CD4-positive, alpha-beta T cell treated with Interleukin-4 for 1 hour (primary cell): ENCODE data around the gene TP53.

ENCODE experiments used
- DNase-seq, 2 donors: peaks; one replicate each; pipeline ENCODE4 v3.0.0-alpha.2; 2020 to 2022

TP53 gene

GRCh38 chr17:7706631-7707354 is 19.5 kb upstream of the TP53 start:
- DNase-seq: no peak

DNA sequence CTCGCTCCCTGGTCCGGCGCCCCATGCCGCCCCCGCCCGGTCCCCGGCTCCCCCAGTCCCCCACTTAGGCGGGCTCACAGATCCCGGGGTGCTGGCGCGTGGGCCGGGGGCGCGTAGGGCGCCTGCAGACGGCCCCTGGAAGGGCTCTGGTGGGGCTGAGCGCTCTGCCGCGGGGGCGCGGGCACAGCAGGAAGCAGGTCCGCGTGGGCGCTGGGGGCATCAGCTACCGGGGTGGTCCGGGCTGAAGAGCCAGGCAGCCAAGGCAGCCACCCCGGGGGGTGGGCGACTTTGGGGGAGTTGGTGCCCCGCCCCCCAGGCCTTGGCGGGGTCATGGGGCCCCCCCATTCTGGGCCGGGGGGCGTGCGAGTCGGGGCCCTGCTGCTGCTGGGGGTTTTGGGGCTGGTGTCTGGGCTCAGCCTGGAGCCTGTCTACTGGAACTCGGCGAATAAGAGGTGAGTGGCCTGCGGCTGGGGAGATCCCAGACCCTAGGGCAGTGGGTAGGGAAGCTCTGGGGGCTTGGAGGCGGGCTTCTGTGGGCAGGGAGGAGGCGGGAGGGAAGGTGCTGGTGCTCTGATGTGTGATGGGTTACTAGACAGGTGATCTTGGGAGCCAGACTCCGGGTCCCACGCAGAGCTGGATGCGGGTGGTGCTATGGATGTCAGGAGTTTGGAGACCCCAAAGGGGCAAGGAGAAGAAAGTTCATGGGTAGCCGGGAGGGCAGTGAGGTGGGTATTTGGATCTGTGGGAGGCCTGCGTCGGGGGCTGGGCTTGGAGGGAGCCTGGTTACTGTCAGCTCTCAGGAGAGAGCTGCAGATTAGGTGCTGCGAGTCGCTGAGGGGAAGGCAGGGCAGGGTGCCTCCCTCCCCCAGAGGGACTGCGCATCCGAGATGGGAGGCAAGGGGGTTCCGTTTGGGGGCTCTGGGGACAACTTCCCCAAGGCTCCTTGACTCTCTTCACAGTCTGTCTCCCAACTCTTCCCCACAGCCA is 18.3 kb upstream of the TP53 start:
- DNase-seq: no peak

DNA sequence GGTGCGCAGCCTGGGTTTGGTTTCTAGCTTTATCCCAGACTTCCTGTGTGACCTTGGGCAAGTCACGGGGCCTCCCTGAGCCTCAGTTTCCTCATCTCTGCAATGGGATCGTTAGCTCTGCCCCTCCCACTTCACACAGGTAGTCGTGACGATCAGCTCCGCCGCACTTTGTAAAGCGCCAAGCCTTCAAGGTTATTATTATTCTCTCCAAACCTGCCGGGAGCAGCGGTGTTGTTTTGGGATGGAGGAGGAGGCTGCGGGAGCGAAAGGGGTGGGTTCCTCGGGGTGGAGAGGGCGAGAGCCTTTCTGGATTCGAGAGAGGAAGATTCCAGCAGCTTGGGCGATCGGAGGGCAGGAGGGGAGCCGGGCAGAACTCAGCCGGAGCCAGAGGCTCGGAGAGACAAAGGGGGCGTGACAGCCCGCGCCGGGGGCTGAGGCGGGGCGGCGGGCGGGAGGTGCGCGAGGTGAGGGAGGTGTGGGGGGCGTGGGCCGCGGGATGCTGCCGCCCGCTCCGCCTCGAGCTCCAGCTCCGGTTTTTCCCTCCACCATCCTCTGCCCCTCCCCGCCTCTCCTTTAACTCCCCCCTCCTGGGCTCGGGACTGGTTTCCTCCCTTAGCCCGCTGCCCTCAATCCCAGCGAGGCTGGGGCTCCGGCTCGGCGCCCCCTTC is 17.4 kb upstream of the TP53 start, which contains the start of gene EFNB3:
EFNB3 (plus strand) TSS at position 602 of the 668 bp plus-strand sequence. CDS start 397 bp downstream, outside the sequence.
- DNase-seq: no peak

GRCh38 chr17:7703584-7704479 is 16.5 kb upstream of the TP53 start:
- no peak for DNase-seq

DNA sequence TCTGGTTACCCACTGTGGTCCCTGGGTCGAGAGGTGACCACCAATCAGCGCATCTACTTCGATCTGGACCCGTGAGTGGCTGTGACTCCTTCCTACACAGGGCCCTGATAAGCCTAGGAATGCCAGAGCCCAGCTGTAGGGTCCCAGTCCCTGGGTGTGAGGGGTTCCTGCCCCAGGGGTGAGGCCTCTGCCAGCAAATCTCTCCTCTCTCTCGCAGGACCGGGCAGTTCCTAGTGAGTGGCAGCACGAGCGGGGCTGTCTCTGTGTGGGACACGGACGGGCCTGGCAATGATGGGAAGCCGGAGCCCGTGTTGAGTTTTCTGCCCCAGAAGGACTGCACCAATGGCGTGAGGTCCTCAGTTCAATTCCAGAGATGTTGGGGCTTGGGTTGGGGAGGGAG is 15.5 kb upstream of the TP53 start:
- no peak for DNase-seq

- no peak for DNase-seq
These were observed 14.4 kb upstream of the TP53 start for GRCh38 chr17:7701681-7702080.

DNA sequence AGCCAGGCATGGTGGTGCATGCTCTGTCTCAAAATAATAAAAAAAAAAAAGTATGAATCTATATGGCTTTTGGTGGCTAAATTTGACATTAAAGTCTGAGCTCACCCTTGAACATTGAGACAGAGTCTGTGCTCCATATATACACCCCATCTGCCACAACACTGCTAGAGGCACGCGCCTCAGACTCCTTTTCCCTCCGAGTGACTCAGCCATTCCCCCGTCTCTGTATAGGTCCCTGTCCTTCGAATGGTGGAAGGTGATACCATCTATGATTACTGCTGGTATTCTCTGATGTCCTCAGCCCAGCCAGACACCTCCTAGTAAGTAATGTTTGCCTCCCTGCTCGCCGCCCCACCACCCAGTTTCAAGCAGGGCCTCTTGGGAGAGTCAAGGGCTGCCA is 13.2 kb upstream of the TP53 start:
- DNase-seq: no peak

- no peak for DNase-seq
These were observed 10.7 kb upstream of the TP53 start for GRCh38 chr17:7697828-7698588.

- DNase-seq: no peak
These were observed 8.3 kb upstream of the TP53 start for GRCh38 chr17:7695586-7695985.

- DNase-seq: no peak
These were observed 1.6 kb upstream of the TP53 start for GRCh38 chr17:7688808-7689316.

GRCh38 chr17:7687908-7688807 is 868 bp upstream of the TP53 start, which contains the start of gene WRAP53:
Gene WRAP53, plus strand, starts transcription at chr17:7688477. Its CDS starts 172 bp downstream, at chr17:7688649.
- peak; percentile 97 to 98 for DNase-seq

DNA sequence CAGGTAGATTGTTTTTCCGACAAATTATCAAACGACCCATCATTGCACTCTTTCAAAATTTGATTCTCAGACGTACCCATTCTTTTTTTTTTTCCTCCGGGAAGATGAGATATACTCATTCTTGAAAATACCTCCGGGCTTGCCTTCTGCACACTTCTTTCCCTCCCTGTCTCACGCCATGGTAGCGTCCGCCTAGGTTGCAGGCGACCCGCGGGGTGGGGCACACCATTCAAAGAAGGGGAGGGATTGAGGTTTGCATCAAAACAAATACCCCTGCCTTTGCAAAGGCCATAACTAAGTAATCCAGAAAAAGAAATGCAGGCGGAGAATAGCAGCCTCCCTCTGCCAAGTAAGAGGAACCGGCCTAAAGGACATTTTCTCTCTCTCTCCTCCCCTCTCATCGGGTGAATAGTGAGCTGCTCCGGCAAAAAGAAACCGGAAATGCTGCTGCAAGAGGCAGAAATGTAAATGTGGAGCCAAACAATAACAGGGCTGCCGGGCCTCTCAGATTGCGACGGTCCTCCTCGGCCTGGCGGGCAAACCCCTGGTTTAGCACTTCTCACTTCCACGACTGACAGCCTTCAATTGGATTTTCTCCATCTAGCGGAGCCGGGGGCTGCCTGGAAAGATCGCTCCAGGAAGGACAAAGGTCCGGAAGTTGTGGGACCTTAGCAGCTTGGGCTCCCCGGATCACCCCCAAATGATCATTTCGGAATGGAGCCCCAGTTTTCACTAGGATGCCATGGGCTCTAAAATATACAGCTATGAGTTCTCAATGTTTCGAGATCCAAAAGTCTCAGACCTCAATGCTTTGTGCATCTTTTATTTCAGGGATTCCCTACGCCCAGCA is 843 bp downstream of the TP53 start:
- peak; percentile 75 to 88 for DNase-seq

DNA sequence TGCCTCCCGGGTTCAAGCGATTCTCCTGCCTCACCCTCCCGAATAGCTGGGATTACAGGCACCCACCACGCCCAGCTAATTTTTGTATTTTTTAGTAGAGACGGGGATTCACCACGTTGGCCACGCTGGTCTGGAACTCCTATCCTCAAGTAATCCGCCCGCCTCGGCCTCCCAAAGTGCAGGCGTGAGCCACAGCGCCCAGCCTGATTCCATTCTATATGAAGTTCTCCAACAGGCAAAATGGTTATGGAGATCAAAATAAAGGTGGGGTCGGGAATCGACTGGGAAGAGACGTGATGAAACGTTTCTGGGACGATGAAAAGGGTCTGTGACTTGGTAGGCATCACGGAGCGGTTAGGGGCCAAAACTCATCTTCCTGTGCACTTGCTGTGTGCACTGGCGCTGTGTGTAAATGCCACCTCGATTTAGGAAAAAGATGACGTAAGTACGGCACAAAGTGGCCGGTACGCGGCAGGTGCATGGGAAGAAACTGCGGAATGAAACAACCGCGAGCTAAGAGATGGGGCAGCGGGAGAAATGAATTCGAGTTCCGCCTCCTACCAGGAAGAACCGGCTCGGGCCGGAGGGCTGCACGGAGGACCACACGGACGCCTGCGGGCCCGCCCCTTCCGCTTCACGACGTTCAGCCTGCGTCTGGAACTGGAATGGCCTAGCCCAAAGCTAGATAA is 1.6 kb downstream of the TP53 start:
- DNase-seq: peak; percentile 91

DNA sequence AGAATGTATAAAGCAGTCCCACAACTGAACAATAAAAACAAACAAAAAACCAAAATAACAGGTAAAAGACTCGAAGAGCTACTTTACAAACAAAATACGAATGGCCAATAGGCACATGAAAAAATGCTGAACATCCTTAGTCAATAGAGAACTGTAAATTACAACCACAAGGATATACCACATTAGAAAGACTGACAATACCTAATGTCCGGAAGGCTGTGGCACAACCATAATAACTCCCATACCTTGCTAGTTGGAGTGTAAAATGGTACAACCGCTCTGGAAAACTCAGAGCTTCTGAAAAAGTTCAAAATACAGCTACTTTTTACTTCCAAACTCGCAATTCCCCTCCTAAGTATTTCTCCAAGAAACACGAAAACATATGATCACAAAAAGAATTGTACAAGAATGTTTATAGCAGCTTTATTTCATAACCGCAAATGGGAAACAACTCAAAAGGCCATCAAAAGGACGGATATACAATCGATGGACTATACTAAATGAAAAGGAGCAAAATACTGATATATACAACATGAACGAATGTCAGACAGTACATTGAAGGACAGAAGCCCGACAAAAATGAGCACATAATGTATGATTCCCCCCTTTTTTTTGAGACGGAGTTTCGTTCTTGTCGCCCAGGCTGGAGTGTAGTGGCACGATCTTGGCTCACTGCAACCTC is 2.3 kb downstream of the TP53 start:
- DNase-seq: peak in 1 of 2 donors; percentile 39

DNA sequence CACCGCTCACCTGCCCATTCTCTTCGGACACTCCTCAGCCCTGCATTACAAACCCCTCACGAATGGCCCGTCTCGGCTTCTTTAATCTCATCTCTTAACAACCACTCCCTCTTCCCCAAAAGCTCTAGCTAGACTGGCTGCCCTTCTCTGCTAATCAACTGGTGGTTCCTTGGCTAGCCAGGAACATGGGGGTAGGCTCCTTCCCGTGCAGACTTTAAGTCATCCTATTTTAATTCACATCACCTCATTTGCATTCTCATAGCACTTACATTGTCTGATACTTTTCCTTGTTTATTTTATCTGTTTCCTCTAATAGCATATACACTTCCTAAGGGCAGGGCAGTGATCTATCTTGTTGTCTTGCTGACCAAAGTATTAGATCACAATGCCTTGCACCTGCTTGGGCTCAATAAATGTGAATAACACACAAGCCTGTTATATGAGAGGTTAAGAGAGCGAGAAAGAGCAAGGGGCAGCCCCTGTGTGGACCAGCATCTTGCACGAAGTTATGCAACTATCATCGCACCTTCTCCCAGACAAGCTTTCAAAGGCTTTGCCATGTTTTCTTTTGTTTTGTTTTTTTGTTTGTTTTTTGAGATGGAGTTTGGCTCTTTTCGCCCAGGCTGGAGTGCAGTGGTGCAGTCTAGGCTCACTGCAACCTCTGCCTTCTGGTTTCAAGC is 9.8 kb downstream of the TP53 start:
- DNase-seq: no peak

DNA sequence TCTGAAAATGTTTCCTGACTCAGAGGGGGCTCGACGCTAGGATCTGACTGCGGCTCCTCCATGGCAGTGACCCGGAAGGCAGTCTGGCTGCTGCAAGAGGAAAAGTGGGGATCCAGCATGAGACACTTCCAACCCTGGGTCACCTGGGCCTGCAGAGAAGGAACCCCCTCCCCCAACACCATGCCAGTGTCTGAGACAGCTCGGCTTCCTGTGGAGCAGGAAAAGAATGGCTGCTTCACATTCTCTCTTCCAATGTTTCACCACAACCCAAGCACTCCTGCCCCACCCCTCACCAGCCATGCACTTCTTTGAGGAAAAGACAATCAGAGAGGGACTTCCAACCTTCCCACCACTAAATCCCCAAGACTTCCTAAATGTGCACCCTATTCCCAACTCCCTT is 10.8 kb downstream of the TP53 start:
- DNase-seq: no peak

- DNase-seq: no peak
These were observed 12.4 kb downstream of the TP53 start for GRCh38 chr17:7674934-7675333.
